Measurements from ENCODE around the gene PURA. TPM values are rescaled to one million over a fixed set of nuclear protein-coding genes. Genes with fewer than 3 reads are reported as not detected.

Gene PURA
- total RNA-seq, 1 experiment from 2014 or later = 3.6 TPM

- Mint-ChIP-seq H3K27me3 (ENCODE audit: low read depth) (peaks cover 38% of the 10 kb centered on the region), H3K9me3 (no peaks in the 10 kb centered on the region), H3K27ac (no peak overlapping the region), H3K4me3 (no peak overlapping the region), H3K4me1 (no peaks in the 10 kb centered on the region), H3K36me3 (ENCODE audit: insufficient read depth in 1 of 3, low read depth in 3 of 3) (no peaks in the 10 kb centered on the region)
- DNase-seq = no peak
- no peak overlapping the region for H2BK20ac ChIP-seq (ENCODE audit: low read depth, low read length, poor library complexity, severe bottlenecking)
- H3T11ph ChIP-seq (ENCODE audit: low read length) = no peak overlapping the region
- H4K5ac ChIP-seq (ENCODE audit: insufficient read length, low read depth, low read length) = no peak overlapping the region
- H3K23me2 ChIP-seq (ENCODE audit: insufficient read length, low read depth, low read length, poor library complexity, severe bottlenecking) = no peaks in the 10 kb centered on the region
- no peak overlapping the region for H4K91ac ChIP-seq (ENCODE audit: insufficient read length, low read depth, low read length)
- H4K8ac ChIP-seq (replicated peaks; ENCODE audit: insufficient read length, low read depth, low read length) = no peak overlapping the region
- H3K14ac ChIP-seq (ENCODE audit: insufficient read depth, low read length) = no peak overlapping the region
- no peak overlapping the region for H2AK5ac ChIP-seq (ENCODE audit: insufficient read length, low read length)
- H3K4me1 ChIP-seq (ENCODE audit: insufficient read depth, low read length) = no peaks in the 10 kb centered on the region
- no peak overlapping the region for H3K18ac ChIP-seq (ENCODE audit: insufficient read length, low read depth, low read length)
- no peak overlapping the region for H3K4ac ChIP-seq (ENCODE audit: low read depth, low read length)
- H3K79me1 ChIP-seq (ENCODE audit: insufficient read depth, low read depth, low read length, poor library complexity, severe bottlenecking) = no peaks in the 10 kb centered on the region
- no CpG with 5 or more reads among the region's 2 CpGs for WGBS (ENCODE audit: extremely low coverage, insufficient read length, low lambda C conversion rate)
- H2BK5ac ChIP-seq (ENCODE audit: insufficient read length, low read length) = no peak overlapping the region
- H2BK12ac ChIP-seq (ENCODE audit: insufficient read length, low read depth, low read length) = no peak overlapping the region
- H3K9ac ChIP-seq (ENCODE audit: extremely low read depth, insufficient read length, low read length) = no peak overlapping the region
- no peak overlapping the region for H3K23ac ChIP-seq (ENCODE audit: insufficient read length, low read depth, low read length)
- H3K56ac ChIP-seq (ENCODE audit: insufficient read length, low read depth, low read length) = no peak overlapping the region
- H3K79me2 ChIP-seq (ENCODE audit: insufficient read depth, low read length) = no peaks in the 10 kb centered on the region
- H3K27ac ChIP-seq (ENCODE audit: insufficient read length, low read depth, low read length) = no peak overlapping the region
- no peak overlapping the region for H2BK120ac ChIP-seq (ENCODE audit: low read depth, low read length, poor library complexity, severe bottlenecking)
- no peak overlapping the region for H2AFZ ChIP-seq (ENCODE audit: low read length)
- no peaks in the 10 kb centered on the region for H3K9me3 ChIP-seq (ENCODE audit: control insufficient read depth, low read depth, low read length)
- H2BK15ac ChIP-seq (ENCODE audit: low read depth, low read length) = no peak overlapping the region
- no peak overlapping the region for H3K4me2 ChIP-seq (ENCODE audit: insufficient read depth, insufficient read length, low read length)
- H3K27me3 ChIP-seq (ENCODE audit: insufficient read depth, low read length) = no peaks in the 10 kb centered on the region
- TF ChIP-seq, protein P1, sequence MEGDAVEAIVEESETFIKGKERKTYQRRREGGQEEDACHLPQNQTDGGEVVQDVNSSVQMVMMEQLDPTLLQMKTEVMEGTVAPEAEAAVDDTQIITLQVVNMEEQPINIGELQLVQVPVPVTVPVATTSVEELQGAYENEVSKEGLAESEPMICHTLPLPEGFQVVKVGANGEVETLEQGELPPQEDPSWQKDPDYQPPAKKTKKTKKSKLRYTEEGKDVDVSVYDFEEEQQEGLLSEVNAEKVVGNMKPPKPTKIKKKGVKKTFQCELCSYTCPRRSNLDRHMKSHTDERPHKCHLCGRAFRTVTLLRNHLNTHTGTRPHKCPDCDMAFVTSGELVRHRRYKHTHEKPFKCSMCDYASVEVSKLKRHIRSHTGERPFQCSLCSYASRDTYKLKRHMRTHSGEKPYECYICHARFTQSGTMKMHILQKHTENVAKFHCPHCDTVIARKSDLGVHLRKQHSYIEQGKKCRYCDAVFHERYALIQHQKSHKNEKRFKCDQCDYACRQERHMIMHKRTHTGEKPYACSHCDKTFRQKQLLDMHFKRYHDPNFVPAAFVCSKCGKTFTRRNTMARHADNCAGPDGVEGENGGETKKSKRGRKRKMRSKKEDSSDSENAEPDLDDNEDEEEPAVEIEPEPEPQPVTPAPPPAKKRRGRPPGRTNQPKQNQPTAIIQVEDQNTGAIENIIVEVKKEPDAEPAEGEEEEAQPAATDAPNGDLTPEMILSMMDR (conservative IDR thresholded peaks at IDR 0.05) = no peak
- no peaks in the 10 kb centered on the region for H4K20me1 ChIP-seq (ENCODE audit: control insufficient read depth, insufficient read depth, insufficient read length)
Observed at GRCh38 chr5:140076788-140077187, 37.1 kb upstream of the PURA start.
